MM.1S (cell line): Measurements from ENCODE around the gene ANKAR.

ENCODE experiments used
- EZH2 ChIP-seq: fragments of 300-600 bp; sonication (generic); optimal IDR thresholded peaks from 2 replicates; pipeline ENCODE3; 2017; ENCODE audit warnings: low read depth, mild to moderate bottlenecking, antibody characterized with exemption, low read length, mixed read lengths
- TF ChIP-seq, protein P1 (sequence below): fragments of 300-600 bp; sonication (generic); IDR thresholded peaks from 2 replicates; pipeline ENCODE4 v1.5.1; 2016; ENCODE audit warnings: antibody characterized with exemption, low read length, mixed read lengths

DNA sequence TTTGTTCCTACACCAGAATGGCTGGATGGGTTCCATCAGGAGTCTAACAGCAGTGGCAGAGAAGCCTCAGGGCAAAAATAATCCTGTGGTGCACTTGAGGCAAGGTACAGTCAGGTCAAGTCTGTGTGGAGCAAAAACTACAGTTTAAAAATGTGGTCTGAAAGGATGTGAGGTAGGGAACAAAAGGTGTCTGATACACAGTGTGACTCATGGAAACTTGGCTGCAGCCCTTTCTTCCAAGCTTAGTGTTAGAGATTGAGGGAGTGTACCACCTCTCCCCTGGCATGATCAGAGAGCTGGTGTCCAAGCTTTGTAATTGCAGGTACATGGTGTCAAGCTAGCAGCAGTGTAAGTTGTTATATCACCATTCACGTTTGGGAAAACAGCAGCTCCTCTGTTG lies 8.9 kb downstream of the ANKAR start:
- TF ChIP-seq, protein P1, sequence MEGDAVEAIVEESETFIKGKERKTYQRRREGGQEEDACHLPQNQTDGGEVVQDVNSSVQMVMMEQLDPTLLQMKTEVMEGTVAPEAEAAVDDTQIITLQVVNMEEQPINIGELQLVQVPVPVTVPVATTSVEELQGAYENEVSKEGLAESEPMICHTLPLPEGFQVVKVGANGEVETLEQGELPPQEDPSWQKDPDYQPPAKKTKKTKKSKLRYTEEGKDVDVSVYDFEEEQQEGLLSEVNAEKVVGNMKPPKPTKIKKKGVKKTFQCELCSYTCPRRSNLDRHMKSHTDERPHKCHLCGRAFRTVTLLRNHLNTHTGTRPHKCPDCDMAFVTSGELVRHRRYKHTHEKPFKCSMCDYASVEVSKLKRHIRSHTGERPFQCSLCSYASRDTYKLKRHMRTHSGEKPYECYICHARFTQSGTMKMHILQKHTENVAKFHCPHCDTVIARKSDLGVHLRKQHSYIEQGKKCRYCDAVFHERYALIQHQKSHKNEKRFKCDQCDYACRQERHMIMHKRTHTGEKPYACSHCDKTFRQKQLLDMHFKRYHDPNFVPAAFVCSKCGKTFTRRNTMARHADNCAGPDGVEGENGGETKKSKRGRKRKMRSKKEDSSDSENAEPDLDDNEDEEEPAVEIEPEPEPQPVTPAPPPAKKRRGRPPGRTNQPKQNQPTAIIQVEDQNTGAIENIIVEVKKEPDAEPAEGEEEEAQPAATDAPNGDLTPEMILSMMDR: no peak
- no peak for TF ChIP-seq EZH2
